GM23338 (cell line): Measurements from ENCODE around the gene MYL11. TPM values are rescaled to one million over a fixed set of nuclear protein-coding genes. Genes with fewer than 3 reads are reported as not detected.

ENCODE experiments used
- ATAC-seq: fragments of 200-7000 bp; cut with Tn5 transposase; 3 replicates; pipeline ENCODE4 v1.9.1; 2020
- DNase-seq: peaks from one replicate; pipeline ENCODE4 v3.0.0-alpha.2; 2015; ENCODE audit warnings: low spot score
- H2AFZ ChIP-seq: fragments of 200-600 bp; sonication (generic); 2 replicates; pipeline ENCODE4 v1.8.0; 2016; ENCODE audit warnings: antibody characterized with exemption, mild to moderate bottlenecking, moderate library complexity
- H3F3A ChIP-seq: fragments of 200-600 bp; sonication (generic); replicated peaks from 2 replicates; pipeline ENCODE4 v1.8.0; 2017; ENCODE audit warnings: antibody characterized with exemption, mixed run types, low read depth
- H3K27ac ChIP-seq: fragments of 200-600 bp; sonication (generic); 2 replicates; pipeline ENCODE4 v1.6.1; 2016; ENCODE audit warnings: low read depth
- H3K27me3 ChIP-seq: fragments of 200-600 bp; sonication (generic); 2 replicates; pipeline ENCODE4 v1.8.0; 2016; ENCODE audit warnings: mild to moderate bottlenecking, mixed run types, moderate library complexity; ENCODE audit not compliant: insufficient read depth
- H3K36me3 ChIP-seq: fragments of 200-600 bp; sonication (generic); 2 replicates; pipeline ENCODE4 v1.8.0; 2016; ENCODE audit warnings: mild to moderate bottlenecking; ENCODE audit not compliant: insufficient read depth
- H3K4me1 ChIP-seq: fragments of 200-600 bp; sonication (generic); 2 replicates; pipeline ENCODE4 v1.8.0; 2016; ENCODE audit warnings: mild to moderate bottlenecking, moderate library complexity; ENCODE audit not compliant: insufficient read depth
- H3K4me2 ChIP-seq: fragments of 200-600 bp; sonication (generic); 2 replicates; pipeline ENCODE4 v1.7.1; 2017; ENCODE audit warnings: mixed run types
- H3K4me3 ChIP-seq: fragments of 200-600 bp; sonication (generic); 2 replicates; pipeline ENCODE4 v1.6.1; 2016; ENCODE audit warnings: mixed run types
- H3K79me2 ChIP-seq: fragments of 200-600 bp; sonication (generic); replicated peaks from 2 replicates; pipeline ENCODE4 v1.8.0; 2017; ENCODE audit warnings: mild to moderate bottlenecking; ENCODE audit not compliant: insufficient read depth
- H3K9me2 ChIP-seq: fragments of 200-600 bp; sonication (generic); 2 replicates; pipeline ENCODE4 v1.8.0; 2017; ENCODE audit not compliant: insufficient read depth
- H4K20me1 ChIP-seq: fragments of 200-600 bp; sonication (generic); replicated peaks from 2 replicates; pipeline ENCODE4 v1.8.0; 2017; ENCODE audit warnings: mild to moderate bottlenecking; ENCODE audit not compliant: insufficient read depth
- H3K27ac Mint-ChIP-seq: 2 replicates; pipeline ENCODE4 v1.8.0; 2020; ENCODE audit warnings: inconsistent platforms, mild to moderate bottlenecking, moderate library complexity, mixed read lengths
- H3K27me3 Mint-ChIP-seq: 3 replicates; pipeline ENCODE4 v1.8.0; 2022; ENCODE audit warnings: low read depth, mild to moderate bottlenecking, moderate library complexity, mixed read lengths, inconsistent platforms; ENCODE audit not compliant: insufficient read depth, poor library complexity
- H3K36me3 Mint-ChIP-seq: 3 replicates; pipeline ENCODE4 v1.8.0; 2021; ENCODE audit warnings: low read depth, mild to moderate bottlenecking, inconsistent platforms, moderate library complexity, mixed read lengths
- H3K4me1 Mint-ChIP-seq: 3 replicates; pipeline ENCODE4 v1.8.0; 2020; ENCODE audit warnings: mild to moderate bottlenecking, inconsistent platforms, mixed read lengths
- H3K4me3 Mint-ChIP-seq: 3 replicates; pipeline ENCODE4 v1.8.0; 2021; ENCODE audit warnings: moderate library complexity, mild to moderate bottlenecking, inconsistent platforms, mixed read lengths
- H3K9me3 Mint-ChIP-seq: 3 replicates; pipeline ENCODE4 v1.8.0; 2020; ENCODE audit warnings: moderate library complexity, mild to moderate bottlenecking, inconsistent platforms, mixed read lengths
- CREB1 ChIP-seq: fragments of 250-450 bp; sonication (Bioruptor Pico); IDR thresholded peaks from 2 replicates; pipeline ENCODE4 v1.5.0; 2020; ENCODE audit warnings: low read depth, mild to moderate bottlenecking, moderate library complexity
- CTCF ChIP-seq, 2 experiments: fragments of 200-600 bp in 1 of 2; sonication (generic) in 1 of 2; conservative IDR thresholded peaks; 2 replicates each; pipeline versions ENCODE4 v1.5.1 to v1.6.1; 2016 to 2017; ENCODE audit warnings: antibody characterized with exemption in 2 of 2, low read depth in 2 of 2, mild to moderate bottlenecking in 2 of 2, moderate library complexity in 1 of 2
- ETS1 ChIP-seq: IDR thresholded peaks from 2 replicates; pipeline ENCODE4 v1.6.1; 2016; ENCODE audit warnings: antibody characterized with exemption
- EZH2 ChIP-seq: fragments of 200-600 bp; sonication (generic); IDR thresholded peaks from one replicate; pipeline ENCODE4 v1.8.0; 2017; ENCODE audit warnings: antibody characterized with exemption, mild to moderate bottlenecking, low read depth; ENCODE audit not compliant: unreplicated experiment
- EZH2phosphoT487 ChIP-seq: fragments of 200-600 bp; sonication (generic); IDR thresholded peaks from one replicate; pipeline ENCODE4 v1.8.1; 2018; ENCODE audit warnings: antibody characterized with exemption; ENCODE audit not compliant: unreplicated experiment
- JUNB ChIP-seq: IDR thresholded peaks from one replicate; pipeline ENCODE4 v1.6.1; 2016; ENCODE audit warnings: antibody characterized with exemption; ENCODE audit not compliant: unreplicated experiment
- NANOG ChIP-seq: IDR thresholded peaks from 2 replicates; pipeline ENCODE4 v1.6.1; 2016; ENCODE audit warnings: antibody characterized with exemption, borderline replicate concordance
- POLR2AphosphoS5 ChIP-seq: IDR thresholded peaks from 2 replicates; pipeline ENCODE4 v1.6.1; 2016; ENCODE audit warnings: antibody characterized with exemption, low read depth
- STAT1 ChIP-seq: IDR thresholded peaks from one replicate; pipeline ENCODE4 v1.6.1; 2016; ENCODE audit warnings: antibody characterized with exemption; ENCODE audit not compliant: unreplicated experiment
- ZNF114 ChIP-seq: fragments of 250-450 bp; sonication (Bioruptor Pico); IDR thresholded peaks from 2 replicates; pipeline ENCODE4 v1.5.0; 2020; ENCODE audit warnings: mild to moderate bottlenecking, moderate library complexity
- ZNF331 ChIP-seq: fragments of 250-450 bp; sonication (Bioruptor Pico); IDR thresholded peaks from 2 replicates; pipeline ENCODE4 v1.5.0; 2020; ENCODE audit warnings: low read depth, mild to moderate bottlenecking, moderate library complexity
- ZNF462 ChIP-seq: fragments of 250-450 bp; sonication (Bioruptor Pico); IDR thresholded peaks from 2 replicates; pipeline ENCODE4 v1.5.0; 2020; ENCODE audit warnings: mild to moderate bottlenecking, moderate library complexity
- polyA plus RNA-seq: library from polyadenylated mRNA; unstranded; fragments of >200 nt; fragmentation: Nextera tagmentation; extraction: Ambion mirVana; gene quantifications from 2 replicates; pipeline ENCODE4 v1.2.1, GENCODE V29; 2016
- total RNA-seq: library from RNA; depleted of rRNA; stranded (reverse); fragments of >200 nt; shearing (Covaris generic); gene quantifications from 2 replicates; pipeline ENCODE4 v1.2.3, GENCODE V29; 2014
- TF ChIP-seq, protein P1 (sequence below): IDR thresholded peaks from one replicate; pipeline ENCODE4 v1.6.1; 2018; ENCODE audit warnings: antibody characterized with exemption; ENCODE audit not compliant: unreplicated experiment

The MYL11 gene
- total and polyA plus RNA-seq, 2 experiments from 2014 or later, result 3.5 TPM; not detected in 1

GRCh38 chr16:30357085-30357714, 17.4 kb upstream of the MYL11 start:
- Histone ChIP-seq H3F3A (0 out of 2 replicates have a peak, but pooled peaks cover 3% of the 10 kb centered on the region), H2AFZ (no peak overlapping the region), H4K20me1 (no peaks in the 10 kb centered on the region), H3K4me2 (no peak overlapping the region), H3K36me3 (no peaks in the 10 kb centered on the region), H3K27ac (no peak overlapping the region), H3K4me3 (no peak overlapping the region), H3K27me3 (no peaks in the 10 kb centered on the region), H3K4me1 (peaks cover 3% of the 10 kb centered on the region), H3K79me2 (peaks cover 16% of the 10 kb centered on the region), H3K9me2 (no peaks in the 10 kb centered on the region)
- no peak for TF ChIP-seq ZNF331 (CRISPR knock-in tag)
- TF ChIP-seq NANOG, result no peak
- no peak for TF ChIP-seq POLR2AphosphoS5
- TF ChIP-seq STAT1, result no peak
- no peak for TF ChIP-seq EZH2
- TF ChIP-seq CREB1 (CRISPR knock-in tag), result no peak
- TF ChIP-seq CTCF (conservative IDR thresholded peaks at IDR 0.05; ENCODE audit: low read depth in 2 of 2), result no peak
- no peak for TF ChIP-seq ETS1
- no peak for TF ChIP-seq ZNF114 (CRISPR knock-in tag)
- TF ChIP-seq ZNF462, result no peak
- no peak for TF ChIP-seq JUNB
- TF ChIP-seq, protein P1, sequence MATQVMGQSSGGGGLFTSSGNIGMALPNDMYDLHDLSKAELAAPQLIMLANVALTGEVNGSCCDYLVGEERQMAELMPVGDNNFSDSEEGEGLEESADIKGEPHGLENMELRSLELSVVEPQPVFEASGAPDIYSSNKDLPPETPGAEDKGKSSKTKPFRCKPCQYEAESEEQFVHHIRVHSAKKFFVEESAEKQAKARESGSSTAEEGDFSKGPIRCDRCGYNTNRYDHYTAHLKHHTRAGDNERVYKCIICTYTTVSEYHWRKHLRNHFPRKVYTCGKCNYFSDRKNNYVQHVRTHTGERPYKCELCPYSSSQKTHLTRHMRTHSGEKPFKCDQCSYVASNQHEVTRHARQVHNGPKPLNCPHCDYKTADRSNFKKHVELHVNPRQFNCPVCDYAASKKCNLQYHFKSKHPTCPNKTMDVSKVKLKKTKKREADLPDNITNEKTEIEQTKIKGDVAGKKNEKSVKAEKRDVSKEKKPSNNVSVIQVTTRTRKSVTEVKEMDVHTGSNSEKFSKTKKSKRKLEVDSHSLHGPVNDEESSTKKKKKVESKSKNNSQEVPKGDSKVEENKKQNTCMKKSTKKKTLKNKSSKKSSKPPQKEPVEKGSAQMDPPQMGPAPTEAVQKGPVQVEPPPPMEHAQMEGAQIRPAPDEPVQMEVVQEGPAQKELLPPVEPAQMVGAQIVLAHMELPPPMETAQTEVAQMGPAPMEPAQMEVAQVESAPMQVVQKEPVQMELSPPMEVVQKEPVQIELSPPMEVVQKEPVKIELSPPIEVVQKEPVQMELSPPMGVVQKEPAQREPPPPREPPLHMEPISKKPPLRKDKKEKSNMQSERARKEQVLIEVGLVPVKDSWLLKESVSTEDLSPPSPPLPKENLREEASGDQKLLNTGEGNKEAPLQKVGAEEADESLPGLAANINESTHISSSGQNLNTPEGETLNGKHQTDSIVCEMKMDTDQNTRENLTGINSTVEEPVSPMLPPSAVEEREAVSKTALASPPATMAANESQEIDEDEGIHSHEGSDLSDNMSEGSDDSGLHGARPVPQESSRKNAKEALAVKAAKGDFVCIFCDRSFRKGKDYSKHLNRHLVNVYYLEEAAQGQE, result no peak
- TF ChIP-seq EZH2phosphoT487, result no peak
- Mint-ChIP-seq H3K36me3 (peaks cover 46% of the 10 kb centered on the region), H3K9me3 (peaks cover 4% of the 10 kb centered on the region; the same call in 2 of the 3 replicates), H3K27me3 (peaks cover 23% of the 10 kb centered on the region), H3K4me1 (peaks cover 31% of the 10 kb centered on the region), H3K4me3 (peak overlapping the region; percentile 45; the same call in 1 of the 3 replicates), H3K27ac (no peak overlapping the region)
- ATAC-seq (no peak), DNase-seq (no peak)
